HL-60 (cell line): Measurements from ENCODE around the gene CDK15.

ENCODE experiments used
- CTCF ChIP-seq: IDR thresholded peaks from one replicate; pipeline ENCODE4 v1.5.1; 2011; ENCODE audit warnings: low read length, control low read depth, inconsistent platforms; ENCODE audit not compliant: insufficient read depth
- GABPA ChIP-seq: IDR thresholded peaks from 2 replicates; pipeline ENCODE4 v1.6.1; 2012; ENCODE audit warnings: low read depth
- POLR2AphosphoS5 ChIP-seq: IDR thresholded peaks from 2 replicates; pipeline ENCODE4 v1.6.1; 2012; ENCODE audit warnings: low read depth
- REST ChIP-seq: IDR thresholded peaks from 2 replicates; pipeline ENCODE4 v1.6.1; 2012; ENCODE audit warnings: low read depth; ENCODE audit not compliant: insufficient replicate concordance

- TF ChIP-seq CTCF (no peak), POLR2AphosphoS5 (no peak), GABPA (no peak), REST (no peak)
Measured at GRCh38 chr2:201807452-201807999, 1.2 kb downstream of the CDK15 start.
